WTC11 (cell line): ENCODE data around the gene PHYHIPL. TPM values are rescaled to one million over a fixed set of nuclear protein-coding genes. Genes with fewer than 3 reads are reported as not detected.

Experiments
- ATAC-seq: fragments of 200-7000 bp; cut with Tn5 transposase; 2 replicates; pipeline ENCODE4 v1.10.0; 2021; ENCODE audit warnings: mild to moderate bottlenecking, moderate library complexity
- CTCF ChIA-PET: fragments of 300-600 bp; sonication (Branson Sonifier 250); formaldehyde crosslinking; loops from one replicate; lab custom pipeline; 2021; ENCODE audit warnings: antibody characterized with exemption; lab: Charles Lee
- POLR2A ChIA-PET: fragments of 350-600 bp; sonication (Branson Sonifier 250); formaldehyde crosslinking; loops from one replicate; lab custom pipeline; 2021; ENCODE audit warnings: antibody characterized with exemption; lab: Charles Lee
- DNase-seq: peaks from one replicate; pipeline ENCODE4 v3.0.0; 2021; ENCODE audit warnings: low spot score
- H3K27ac Mint-ChIP-seq: 2 replicates; pipeline ENCODE4 v1.8.0; 2021; ENCODE audit warnings: mixed read lengths
- H3K27me3 Mint-ChIP-seq: 2 replicates; pipeline ENCODE4 v1.8.0; 2021; ENCODE audit warnings: low read depth, mild to moderate bottlenecking, moderate library complexity, mixed read lengths
- H3K36me3 Mint-ChIP-seq: 2 replicates; pipeline ENCODE4 v1.8.0; 2021; ENCODE audit warnings: mixed read lengths
- H3K4me1 Mint-ChIP-seq: 2 replicates; pipeline ENCODE4 v1.8.0; 2022; ENCODE audit warnings: mixed read lengths
- H3K4me3 Mint-ChIP-seq: 2 replicates; pipeline ENCODE4 v1.8.0; 2021; ENCODE audit warnings: mild to moderate bottlenecking, moderate library complexity, mixed read lengths
- H3K9me3 Mint-ChIP-seq: 2 replicates; pipeline ENCODE4 v1.8.0; 2021; ENCODE audit warnings: mixed read lengths
- AFF4 ChIP-seq: sonication (generic); formaldehyde crosslinking; IDR thresholded peaks from 2 replicates; pipeline ENCODE4 v1.8.1; 2023; ENCODE audit warnings: mild to moderate bottlenecking, missing genetic modification reagents, borderline replicate concordance
- ATF6 ChIP-seq: sonication (generic); formaldehyde crosslinking; IDR thresholded peaks from 2 replicates; pipeline ENCODE4 v1.8.1; 2023; ENCODE audit warnings: mild to moderate bottlenecking, missing genetic modification reagents
- CBFB ChIP-seq: sonication (generic); formaldehyde crosslinking; IDR thresholded peaks from 2 replicates; pipeline ENCODE4 v1.8.1; 2022; ENCODE audit warnings: mild to moderate bottlenecking, low read depth, missing genetic modification reagents
- CTCF ChIP-seq: fragments of 200-600 bp; IDR thresholded peaks from 2 replicates; pipeline ENCODE4 v1.8.0; 2022; ENCODE audit warnings: antibody characterized with exemption
- E2F1 ChIP-seq: sonication (generic); formaldehyde crosslinking; IDR thresholded peaks from 2 replicates; pipeline ENCODE4 v1.8.0; 2022; ENCODE audit warnings: mild to moderate bottlenecking, missing genetic modification reagents
- E2F4 ChIP-seq: sonication (generic); formaldehyde crosslinking; IDR thresholded peaks from 2 replicates; pipeline ENCODE4 v1.8.1; 2022; ENCODE audit warnings: low read depth, mild to moderate bottlenecking, moderate library complexity, missing genetic modification reagents, borderline replicate concordance
- ELF4 ChIP-seq: sonication (generic); formaldehyde crosslinking; IDR thresholded peaks from 2 replicates; pipeline ENCODE4 v1.8.1; 2022; ENCODE audit warnings: low read depth, mild to moderate bottlenecking, moderate library complexity, missing genetic modification reagents
- IRF2 ChIP-seq: sonication (generic); formaldehyde crosslinking; IDR thresholded peaks from 2 replicates; pipeline ENCODE4 v1.8.0; 2022; ENCODE audit warnings: low read depth, missing genetic modification reagents, borderline replicate concordance
- JUN ChIP-seq: sonication (generic); formaldehyde crosslinking; IDR thresholded peaks from 2 replicates; pipeline ENCODE4 v1.8.0; 2023; ENCODE audit warnings: mild to moderate bottlenecking, missing genetic modification reagents
- NFATC4 ChIP-seq: fragments of 250-450 bp; sonication (Bioruptor Pico); IDR thresholded peaks from 2 replicates; pipeline ENCODE4 v1.9.0; 2021; ENCODE audit warnings: mild to moderate bottlenecking
- NFE2L1 ChIP-seq: sonication (generic); formaldehyde crosslinking; IDR thresholded peaks from 2 replicates; pipeline ENCODE4 v1.8.1; 2023; ENCODE audit warnings: missing genetic modification reagents
- NR2C2 ChIP-seq: sonication (generic); formaldehyde crosslinking; IDR thresholded peaks from 2 replicates; pipeline ENCODE4 v1.8.0; 2022; ENCODE audit warnings: mild to moderate bottlenecking, missing genetic modification reagents
- NR3C1 ChIP-seq: sonication (generic); formaldehyde crosslinking; conservative IDR thresholded peaks from 2 replicates; pipeline ENCODE4 v1.8.1; 2023; ENCODE audit warnings: low read depth, mild to moderate bottlenecking, missing genetic modification reagents
- RELA ChIP-seq: sonication (generic); formaldehyde crosslinking; IDR thresholded peaks from 2 replicates; pipeline ENCODE4 v1.8.1; 2022; ENCODE audit warnings: missing genetic modification reagents, mild to moderate bottlenecking, borderline replicate concordance
- SMAD3 ChIP-seq: sonication (generic); formaldehyde crosslinking; IDR thresholded peaks from 2 replicates; pipeline ENCODE4 v1.8.0; 2022; ENCODE audit warnings: missing genetic modification reagents, mild to moderate bottlenecking, borderline replicate concordance
- TEAD4 ChIP-seq: sonication (generic); formaldehyde crosslinking; IDR thresholded peaks from 2 replicates; pipeline ENCODE4 v1.8.0; 2022; ENCODE audit warnings: mild to moderate bottlenecking, missing genetic modification reagents
- ZNF121 ChIP-seq: sonication (generic); formaldehyde crosslinking; IDR thresholded peaks from 2 replicates; pipeline ENCODE4 v1.8.0; 2023; ENCODE audit warnings: missing genetic modification reagents
- ZNF138 ChIP-seq: sonication (generic); formaldehyde crosslinking; conservative IDR thresholded peaks from 2 replicates; pipeline ENCODE4 v1.8.1; 2022; ENCODE audit warnings: mild to moderate bottlenecking, moderate library complexity, missing genetic modification reagents
- ZNF317 ChIP-seq: sonication (generic); formaldehyde crosslinking; IDR thresholded peaks from 2 replicates; pipeline ENCODE4 v1.8.1; 2023; ENCODE audit warnings: low read depth, mild to moderate bottlenecking, moderate library complexity, missing genetic modification reagents, borderline replicate concordance
- ZNF416 ChIP-seq: fragments of 250-450 bp; sonication (Bioruptor Pico); IDR thresholded peaks from 2 replicates; pipeline ENCODE4 v1.9.0; 2021; ENCODE audit warnings: mild to moderate bottlenecking, inconsistent platforms
- ZNF423 ChIP-seq: fragments of 250-450 bp; sonication (Bioruptor Pico); IDR thresholded peaks from 2 replicates; pipeline ENCODE4 v2.1.2; 2022; ENCODE audit warnings: mild to moderate bottlenecking, moderate library complexity
- total RNA-seq: library from RNA; stranded (reverse); gene quantifications from 3 replicates; pipeline ENCODE4 v1.2.3, GENCODE V29; 2021

PHYHIPL gene
- total RNA-seq, 1 experiment from 2014 or later, result 0.13 TPM

- TF ChIP-seq E2F4 (CRISPR knock-in tag), result no peak
- TF ChIP-seq ZNF317 (CRISPR knock-in tag), result no peak
- no peak for TF ChIP-seq SMAD3 (CRISPR knock-in tag)
- TF ChIP-seq ATF6 (CRISPR knock-in tag), result no peak
Measured at GRCh38 chr10:59255463-59255862, 79.0 kb downstream of the PHYHIPL start (continued).

- H3K4me1 Mint-ChIP-seq, result no peaks in the 10 kb centered on the region
- no peak for ATAC-seq
- no peak for DNase-seq
- no peaks in the 10 kb centered on the region for H3K27me3 Mint-ChIP-seq
- POLR2A ChIA-PET, result no interaction called here
- H3K9me3 Mint-ChIP-seq, result no peaks in the 10 kb centered on the region
- TF ChIP-seq E2F1 (CRISPR knock-in tag) (no peak), JUN (no peak), ZNF317 (CRISPR knock-in tag) (no peak), ZNF416 (CRISPR knock-in tag) (no peak), RELA (CRISPR knock-in tag) (no peak), ZNF121 (CRISPR knock-in tag) (no peak)
- no peaks in the 10 kb centered on the region for H3K36me3 Mint-ChIP-seq
- H3K27ac Mint-ChIP-seq, result no peak overlapping the region
- CTCF ChIA-PET, result no interaction called here
- no peak overlapping the region for H3K4me3 Mint-ChIP-seq
Measured at GRCh38 chr10:59257224-59257623, 80.8 kb downstream of the PHYHIPL start.

GRCh38 chr10:59258890-59259289 lies 82.4 kb downstream of the PHYHIPL start:
- no peak for ATAC-seq

More at GRCh38 chr10:59258890-59259289, 82.4 kb downstream of the PHYHIPL start:
- no peaks in the 10 kb centered on the region for H3K36me3 Mint-ChIP-seq
- H3K27ac Mint-ChIP-seq, result no peak overlapping the region
- ChIA-PET CTCF (no interaction called here), POLR2A (no interaction called here)
- TF ChIP-seq IRF2 (CRISPR knock-in tag) (no peak), ZNF138 (CRISPR knock-in tag) (no peak), NR2C2 (CRISPR knock-in tag) (no peak), NFATC4 (CRISPR knock-in tag) (no peak), CTCF (no peak), ZNF423 (CRISPR knock-in tag) (no peak), ELF4 (CRISPR knock-in tag) (no peak), JUN (no peak), AFF4 (CRISPR knock-in tag) (no peak), NR3C1 (CRISPR knock-in tag) (no peak), CBFB (no peak), NFE2L1 (CRISPR knock-in tag) (no peak), TEAD4 (CRISPR knock-in tag) (no peak), ATF6 (CRISPR knock-in tag) (no peak)
- no peaks in the 10 kb centered on the region for H3K9me3 Mint-ChIP-seq
- H3K4me1 Mint-ChIP-seq, result no peaks in the 10 kb centered on the region
- H3K27me3 Mint-ChIP-seq, result no peaks in the 10 kb centered on the region
- H3K4me3 Mint-ChIP-seq, result no peak overlapping the region
- no peak for DNase-seq
